CD4-positive, alpha-beta T cell treated with Interleukin-21 for 1 hour (primary cell): ENCODE results near the gene FAM3D.

Experiments
- DNase-seq: peaks from one replicate; pipeline ENCODE4 v3.0.0-alpha.2; 2020

FAM3D gene

GRCh38 chr3:58625196-58625824 is 41.3 kb downstream of the FAM3D start:
- DNase-seq = no peak

DNA sequence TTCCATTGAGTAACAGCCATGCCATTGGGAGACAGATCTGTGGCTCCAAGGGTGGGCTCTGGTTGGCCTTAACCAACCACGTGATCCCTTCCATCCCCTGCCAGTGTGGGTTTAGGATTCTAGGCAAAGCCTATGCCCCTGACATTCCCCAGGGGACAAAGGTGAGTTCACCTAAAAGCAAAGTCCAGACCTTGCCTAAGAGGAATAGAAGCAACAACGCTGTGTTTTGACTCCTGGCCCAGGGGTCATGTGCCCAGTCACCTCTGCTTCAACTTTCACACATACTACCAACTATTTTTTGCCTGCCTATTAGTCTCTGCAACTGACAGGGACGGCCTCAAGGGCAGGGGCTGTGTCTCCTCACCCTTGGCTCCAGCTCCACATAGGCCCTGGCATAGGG is 42.0 kb downstream of the FAM3D start:
- no peak for DNase-seq

DNA sequence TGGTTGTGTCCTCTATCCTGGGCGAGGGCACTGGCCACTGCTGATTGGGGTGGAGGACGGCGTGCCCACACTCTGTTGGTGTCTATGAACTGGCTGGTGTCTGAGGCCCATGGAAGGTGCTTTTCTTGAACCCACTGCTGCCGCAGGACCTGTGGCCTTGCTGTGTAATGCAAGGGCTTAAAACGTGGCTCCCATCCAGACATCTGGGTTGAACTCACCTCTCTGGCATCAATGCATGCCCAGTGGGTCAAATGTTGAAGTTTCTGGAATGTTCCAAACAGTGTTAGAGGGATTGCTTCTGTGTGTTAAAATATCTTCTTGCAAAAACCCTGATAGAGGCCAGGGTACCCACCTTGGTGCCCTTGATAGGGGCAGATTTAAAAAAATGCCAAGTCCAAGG is 42.6 kb downstream of the FAM3D start:
- DNase-seq = no peak

DNA sequence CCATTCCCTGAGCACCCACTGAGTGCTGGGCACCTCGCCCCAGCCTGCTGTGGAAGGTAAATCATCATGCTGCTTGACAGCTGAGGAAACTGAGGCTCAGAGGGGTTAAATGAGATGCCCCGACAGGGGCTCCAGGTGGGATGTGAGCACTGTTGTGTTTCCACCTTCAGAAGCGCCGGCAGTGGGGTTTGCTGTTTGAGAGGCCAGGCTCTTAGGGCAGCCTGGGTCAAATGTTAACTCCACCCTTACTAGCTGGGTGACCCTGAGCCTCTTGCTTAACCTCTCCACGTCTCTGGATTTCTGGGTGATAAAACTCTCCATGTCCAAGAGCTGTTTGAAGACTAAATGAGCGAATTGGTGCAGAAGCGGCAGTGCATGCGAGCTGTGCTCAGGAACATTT is 43.1 kb downstream of the FAM3D start:
- DNase-seq = no peak

DNA sequence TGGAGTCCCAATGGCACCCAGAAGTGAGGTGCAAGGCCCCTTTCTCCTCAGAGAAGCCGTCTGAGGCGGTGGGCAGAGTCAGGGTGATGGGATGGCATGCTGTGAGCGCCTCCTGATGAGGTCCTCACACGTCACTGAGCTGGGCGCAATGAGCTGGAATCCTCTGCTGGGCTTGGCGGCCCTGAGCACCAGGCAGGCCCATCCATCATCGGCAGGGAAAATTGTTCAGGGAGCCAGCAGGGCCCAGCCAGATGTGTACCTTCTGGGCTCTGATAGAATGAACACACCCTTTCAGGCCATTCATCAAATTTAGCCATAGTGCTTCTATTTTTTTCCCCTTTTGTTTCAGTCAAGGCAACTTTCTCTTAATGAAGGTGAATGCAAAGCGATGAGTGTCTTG is 43.7 kb downstream of the FAM3D start:
- no peak for DNase-seq

DNA sequence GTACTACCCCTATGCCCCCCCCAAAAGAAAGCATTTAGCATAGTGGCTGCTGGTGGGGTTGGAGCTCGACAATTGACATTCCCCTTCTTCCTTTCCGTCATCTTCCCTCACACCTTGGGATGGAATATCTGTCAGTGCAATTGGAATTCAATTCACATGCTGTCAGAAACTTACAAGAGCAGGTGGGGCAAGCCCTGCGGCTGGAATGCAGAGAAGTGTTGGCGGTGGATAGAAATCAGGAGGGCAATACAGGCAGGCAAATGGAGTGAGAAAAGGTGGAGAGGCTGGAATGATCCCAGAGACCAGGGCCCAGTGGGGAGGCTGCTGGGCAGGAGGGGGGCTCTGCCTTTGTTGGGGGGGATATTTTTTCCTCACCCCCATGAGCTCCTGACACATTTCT is 44.1 kb downstream of the FAM3D start:
- no peak for DNase-seq

DNA sequence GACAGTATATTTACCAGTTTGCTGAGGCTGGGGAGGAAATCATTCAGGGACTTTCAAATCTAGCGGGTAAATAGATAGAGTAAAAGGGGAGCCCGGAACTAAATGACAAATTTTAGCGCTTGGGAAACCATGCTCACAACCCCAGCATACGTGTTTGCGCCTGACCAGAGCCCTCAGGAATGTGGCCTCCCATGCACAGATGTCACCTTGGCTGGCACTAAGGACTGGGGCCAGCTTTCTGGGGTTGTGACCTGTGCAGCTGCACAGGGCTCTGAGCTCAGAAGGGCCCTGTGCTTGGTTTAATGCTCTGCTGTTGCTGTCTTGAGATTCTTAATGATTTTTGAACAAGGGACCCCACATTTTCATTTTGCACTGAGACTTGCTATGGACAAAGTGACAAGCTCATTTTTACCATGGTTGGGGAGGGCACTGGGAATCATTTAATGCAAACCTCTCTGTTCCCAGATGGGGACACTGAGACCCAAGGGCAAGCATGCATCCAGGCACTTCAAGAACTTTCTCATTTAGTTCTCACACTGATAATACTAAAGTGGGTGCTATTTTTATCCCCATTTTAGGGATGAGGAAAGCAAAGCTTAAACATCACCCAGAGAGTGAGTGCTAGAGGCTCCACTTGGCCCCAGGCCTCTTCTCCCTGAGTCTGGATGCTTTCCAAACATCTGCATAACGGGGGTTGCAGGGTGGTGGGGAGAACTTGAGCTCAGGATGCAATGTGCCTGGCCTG is 45.3 kb downstream of the FAM3D start:
- no peak for DNase-seq

GRCh38 chr3:58620421-58620820 is 46.2 kb downstream of the FAM3D start:
- DNase-seq = no peak

DNA sequence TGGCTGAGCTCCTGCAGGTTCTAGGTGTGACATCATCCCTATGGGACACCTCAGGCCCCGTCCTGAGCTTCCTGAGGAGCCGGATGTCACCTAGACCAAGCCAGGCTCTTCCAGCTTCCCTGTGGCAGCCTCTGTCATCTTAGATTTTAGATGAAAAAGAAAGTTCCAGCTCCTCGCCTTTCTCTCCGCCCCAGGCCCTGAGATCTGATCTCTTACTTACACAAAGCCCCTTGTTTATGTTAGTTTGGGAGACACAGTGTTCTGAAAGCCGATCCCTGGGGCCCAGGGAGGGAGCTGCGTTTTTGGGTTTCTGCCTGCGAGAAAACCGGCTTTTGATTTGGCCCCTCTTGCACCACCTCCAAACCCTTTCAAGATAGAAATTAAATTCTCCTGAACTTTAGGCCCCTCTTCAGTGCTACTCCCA is 49.2 kb downstream of the FAM3D start:
- DNase-seq = no peak

GRCh38 chr3:58613236-58614132 is 53.1 kb downstream of the FAM3D start:
- DNase-seq = no peak

- no peak for DNase-seq
Measured at GRCh38 chr3:58612830-58613229, 53.7 kb downstream of the FAM3D start.

DNA sequence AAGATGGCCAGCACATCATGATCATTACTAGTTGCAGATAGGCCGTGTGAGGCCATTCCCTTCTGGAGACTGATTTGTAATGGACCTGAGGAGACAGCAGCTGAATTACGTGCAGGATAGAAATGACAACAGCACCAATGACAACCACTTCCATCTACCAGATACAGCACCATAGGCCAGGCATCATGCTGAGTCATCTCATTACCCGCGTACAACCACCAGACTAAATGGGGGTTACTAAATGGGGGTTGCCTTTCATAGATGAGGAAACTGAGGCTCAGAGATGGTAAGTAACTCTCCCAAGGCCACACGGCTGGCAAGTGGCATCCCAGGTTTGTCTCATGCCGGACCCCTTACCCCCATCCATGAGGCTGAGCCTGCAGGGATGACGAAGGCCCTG is 56.6 kb downstream of the FAM3D start:
- DNase-seq = no peak

DNA sequence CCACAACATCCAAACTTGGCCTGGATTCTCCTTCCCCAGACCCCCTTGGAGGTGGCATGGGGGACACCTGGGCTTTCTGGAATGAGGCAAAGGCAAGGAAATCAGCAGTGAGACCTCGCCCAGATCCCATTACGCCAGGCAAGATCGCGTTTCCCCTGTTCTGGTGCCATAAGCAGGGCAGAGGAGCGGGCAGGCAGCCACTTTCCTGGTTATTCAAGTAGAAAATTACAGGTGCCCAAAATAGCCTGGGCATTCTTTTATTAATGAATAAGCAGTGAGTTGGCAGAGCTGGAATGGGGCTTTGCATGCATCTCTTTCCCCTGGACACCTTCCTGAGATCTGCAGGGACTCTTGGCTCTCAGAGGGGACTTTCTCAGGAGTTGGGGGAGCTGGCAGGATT is 57.9 kb downstream of the FAM3D start:
- DNase-seq = no peak

GRCh38 chr3:58607816-58608215 is 58.8 kb downstream of the FAM3D start:
- DNase-seq = no peak

- no peak for DNase-seq
Measured at GRCh38 chr3:58606693-58607092, 59.9 kb downstream of the FAM3D start.

GRCh38 chr3:58604031-58604430 is 62.5 kb downstream of the FAM3D start:
- no peak for DNase-seq

DNA sequence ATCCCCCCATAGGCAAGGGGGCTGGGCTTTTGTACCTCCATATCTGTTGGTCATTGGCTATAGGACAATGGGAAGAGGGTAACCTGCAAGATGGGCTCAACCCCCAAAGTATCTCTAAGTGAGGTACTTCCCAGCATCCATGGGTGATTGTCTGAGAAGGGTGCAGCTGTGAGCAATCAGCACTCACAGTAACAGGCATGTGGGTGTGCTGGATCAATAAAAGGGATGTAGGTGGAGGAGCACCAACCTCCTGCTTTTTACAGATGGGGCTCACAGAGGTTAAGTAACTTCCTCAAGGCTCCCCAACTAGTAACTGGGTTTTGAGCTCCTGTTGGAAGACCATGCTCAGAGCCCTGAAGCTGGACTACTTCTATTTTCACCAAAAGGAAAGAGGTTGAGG is 63.0 kb downstream of the FAM3D start:
- DNase-seq = no peak

- no peak for DNase-seq
Measured at GRCh38 chr3:58597770-58598310, 68.7 kb downstream of the FAM3D start.

GRCh38 chr3:58596834-58597518 is 69.6 kb downstream of the FAM3D start:
- DNase-seq = no peak

DNA sequence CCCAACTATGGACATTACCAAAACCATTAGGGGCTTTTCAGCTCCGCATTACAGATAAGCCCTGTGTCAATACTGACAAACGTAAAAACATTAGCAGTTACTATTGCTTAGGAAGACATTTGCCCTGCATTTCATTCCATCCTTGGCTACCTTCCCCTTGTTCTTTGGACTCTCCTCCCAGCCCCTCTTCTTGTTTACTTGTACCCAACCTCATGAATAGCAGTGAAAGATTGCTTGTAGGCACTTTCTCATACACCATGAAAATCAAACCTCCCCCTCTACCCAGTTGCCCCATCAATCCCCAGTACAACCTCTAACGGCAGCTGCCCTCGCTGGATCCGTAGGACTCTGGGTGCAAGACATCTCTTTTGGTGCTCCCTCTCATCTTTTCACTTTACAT is 72.5 kb downstream of the FAM3D start:
- no peak for DNase-seq

DNA sequence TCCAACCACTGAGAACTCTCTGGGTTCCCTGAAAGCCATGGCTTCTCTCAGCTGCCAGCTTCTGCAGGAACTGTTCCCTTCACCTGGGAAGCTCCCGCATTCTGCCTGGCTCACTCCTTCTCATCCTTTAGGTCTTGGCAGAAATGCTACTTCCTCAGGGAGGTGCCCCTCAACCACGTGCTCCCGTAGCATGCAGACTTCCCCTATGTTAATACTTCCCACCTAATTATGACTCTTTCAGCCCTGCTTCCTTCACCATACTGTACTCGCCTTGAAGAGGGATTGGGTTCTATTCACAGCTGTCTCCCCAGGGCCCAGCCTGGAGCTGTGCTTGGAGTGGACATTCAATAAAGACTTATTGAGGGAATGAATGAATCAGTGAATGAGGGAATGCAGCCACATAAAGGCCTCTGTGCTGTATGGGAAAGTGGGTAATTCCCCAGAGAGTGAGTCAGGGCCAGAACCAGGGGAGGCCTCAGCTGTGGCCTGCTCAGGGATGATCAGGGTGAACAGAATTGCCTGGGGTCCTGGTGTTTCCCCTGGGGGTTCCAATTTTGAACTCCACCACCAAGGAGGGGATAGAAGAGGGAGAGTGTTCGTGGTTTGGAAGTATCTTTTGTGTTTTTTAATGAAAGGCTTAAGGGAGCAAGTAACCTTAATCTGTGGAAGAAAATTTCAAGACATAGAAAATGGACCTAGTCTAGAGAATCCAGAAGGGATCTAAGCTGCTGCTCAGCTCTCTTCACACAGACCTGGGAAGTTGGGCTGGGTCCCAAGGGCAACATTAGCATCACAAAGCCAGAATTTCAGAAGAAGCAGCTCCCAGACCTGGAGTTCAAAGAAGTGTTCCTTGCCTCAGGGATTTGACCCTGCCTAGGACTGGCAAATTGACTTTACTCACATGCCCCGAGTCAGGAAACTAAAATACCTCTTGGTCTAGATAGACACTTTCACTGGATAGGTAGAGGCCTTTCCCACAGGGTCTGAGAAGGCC is 74.8 kb downstream of the FAM3D start:
- no peak for DNase-seq
